Measurements from ENCODE around the gene DDX43.

DNA sequence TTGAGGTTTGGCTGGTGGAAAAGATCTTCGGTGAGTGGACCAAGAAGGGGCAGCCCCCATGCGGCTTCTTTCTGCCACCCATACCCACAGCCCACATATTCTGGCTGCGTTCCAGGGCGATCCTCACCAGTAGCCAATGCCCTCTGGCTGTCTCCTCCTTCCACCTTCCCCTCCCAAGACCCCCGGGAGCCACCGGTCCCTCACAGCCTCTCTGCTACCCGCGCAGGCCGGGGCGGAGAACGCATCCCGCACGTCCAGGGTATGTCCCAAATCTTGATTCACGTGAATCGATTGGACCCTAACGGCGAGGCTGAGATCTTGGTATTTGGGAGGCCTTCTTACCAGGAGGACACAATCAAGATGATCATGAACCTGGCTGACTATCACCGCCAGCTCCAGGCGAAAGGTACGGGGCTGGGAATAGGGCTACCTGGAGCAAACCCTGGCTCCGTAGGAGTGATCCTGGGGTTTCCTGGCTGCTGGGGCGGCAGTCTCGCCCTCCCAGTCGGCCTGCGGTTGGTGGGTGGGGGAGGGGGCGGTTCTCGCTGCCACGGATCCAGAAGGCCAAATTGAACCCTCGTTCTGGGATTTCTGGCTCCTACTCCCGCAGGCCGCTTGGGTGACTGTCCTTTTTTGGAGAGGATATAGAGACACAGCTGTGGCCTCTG, 31.6 kb upstream of the DDX43 start:
- TF ChIP-seq, protein P1, sequence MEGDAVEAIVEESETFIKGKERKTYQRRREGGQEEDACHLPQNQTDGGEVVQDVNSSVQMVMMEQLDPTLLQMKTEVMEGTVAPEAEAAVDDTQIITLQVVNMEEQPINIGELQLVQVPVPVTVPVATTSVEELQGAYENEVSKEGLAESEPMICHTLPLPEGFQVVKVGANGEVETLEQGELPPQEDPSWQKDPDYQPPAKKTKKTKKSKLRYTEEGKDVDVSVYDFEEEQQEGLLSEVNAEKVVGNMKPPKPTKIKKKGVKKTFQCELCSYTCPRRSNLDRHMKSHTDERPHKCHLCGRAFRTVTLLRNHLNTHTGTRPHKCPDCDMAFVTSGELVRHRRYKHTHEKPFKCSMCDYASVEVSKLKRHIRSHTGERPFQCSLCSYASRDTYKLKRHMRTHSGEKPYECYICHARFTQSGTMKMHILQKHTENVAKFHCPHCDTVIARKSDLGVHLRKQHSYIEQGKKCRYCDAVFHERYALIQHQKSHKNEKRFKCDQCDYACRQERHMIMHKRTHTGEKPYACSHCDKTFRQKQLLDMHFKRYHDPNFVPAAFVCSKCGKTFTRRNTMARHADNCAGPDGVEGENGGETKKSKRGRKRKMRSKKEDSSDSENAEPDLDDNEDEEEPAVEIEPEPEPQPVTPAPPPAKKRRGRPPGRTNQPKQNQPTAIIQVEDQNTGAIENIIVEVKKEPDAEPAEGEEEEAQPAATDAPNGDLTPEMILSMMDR (IDR thresholded peaks at IDR 0.05; ENCODE audit: low read length), result no peak
- TF ChIP-seq EZH2 (IDR thresholded peaks at IDR 0.05; ENCODE audit: borderline replicate concordance, low read length), result no peak

Data from OCI-LY1 (cell line).